Measurements from ENCODE around the gene PTPRJ. TPM values are rescaled to one million over a fixed set of nuclear protein-coding genes. Genes with fewer than 3 reads are reported as not detected.
A peak's percentile ranks its signal among the peaks of the same experiment; 100 is the strongest.

Gene PTPRJ
- total and polyA plus RNA-seq, 7 donors: 0.32 to 12.4 (median 4.1) TPM

- TF ChIP-seq, protein P1, sequence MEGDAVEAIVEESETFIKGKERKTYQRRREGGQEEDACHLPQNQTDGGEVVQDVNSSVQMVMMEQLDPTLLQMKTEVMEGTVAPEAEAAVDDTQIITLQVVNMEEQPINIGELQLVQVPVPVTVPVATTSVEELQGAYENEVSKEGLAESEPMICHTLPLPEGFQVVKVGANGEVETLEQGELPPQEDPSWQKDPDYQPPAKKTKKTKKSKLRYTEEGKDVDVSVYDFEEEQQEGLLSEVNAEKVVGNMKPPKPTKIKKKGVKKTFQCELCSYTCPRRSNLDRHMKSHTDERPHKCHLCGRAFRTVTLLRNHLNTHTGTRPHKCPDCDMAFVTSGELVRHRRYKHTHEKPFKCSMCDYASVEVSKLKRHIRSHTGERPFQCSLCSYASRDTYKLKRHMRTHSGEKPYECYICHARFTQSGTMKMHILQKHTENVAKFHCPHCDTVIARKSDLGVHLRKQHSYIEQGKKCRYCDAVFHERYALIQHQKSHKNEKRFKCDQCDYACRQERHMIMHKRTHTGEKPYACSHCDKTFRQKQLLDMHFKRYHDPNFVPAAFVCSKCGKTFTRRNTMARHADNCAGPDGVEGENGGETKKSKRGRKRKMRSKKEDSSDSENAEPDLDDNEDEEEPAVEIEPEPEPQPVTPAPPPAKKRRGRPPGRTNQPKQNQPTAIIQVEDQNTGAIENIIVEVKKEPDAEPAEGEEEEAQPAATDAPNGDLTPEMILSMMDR (IDR thresholded peaks at IDR 0.05): no peak
- no peak overlapping the region for H3K27ac ChIP-seq
- no peak for DNase-seq
Observed at GRCh38 chr11:48169259-48169658, 188.9 kb downstream of the PTPRJ start.

DNA sequence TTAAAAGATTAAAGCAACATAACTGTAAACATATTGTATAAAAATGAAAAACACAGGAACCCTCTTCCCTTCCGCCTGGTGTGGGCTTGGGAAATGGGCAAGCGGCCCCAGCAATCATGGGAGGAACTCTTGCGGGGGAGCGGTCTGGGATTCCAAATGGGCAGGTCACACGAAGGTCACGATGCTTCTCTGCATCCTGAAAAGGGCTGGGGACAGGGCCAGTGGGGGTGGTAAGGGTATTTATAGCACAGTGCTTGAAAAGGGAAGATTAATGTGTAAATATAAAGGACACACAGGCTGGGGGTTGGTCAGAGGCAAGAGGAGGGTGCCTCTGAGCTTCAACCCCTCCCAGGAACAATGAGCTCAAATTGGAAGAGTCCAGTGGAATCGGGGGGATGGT, 189.4 kb downstream of the PTPRJ start:
- no peaks in the 10 kb centered on the region for H3K27me3 ChIP-seq (ENCODE audit: insufficient read depth in 3 of 3, low read length in 2 of 3)
- DNase-seq (no peak), ATAC-seq (no peak)
- 54 to 59% (median 58%) methylated on average over 7 of the region's 7 CpGs for WGBS, 3 donors
- H3K4me1 ChIP-seq: no peaks in the 10 kb centered on the region
- no peaks in the 10 kb centered on the region for H3K9me3 ChIP-seq
- no peak overlapping the region for H3K4me3 ChIP-seq
- TF ChIP-seq, protein P1 (IDR thresholded peaks at IDR 0.05): no peak
- intact Hi-C loops (cut with DNase I): no loop called here
- no peaks in the 10 kb centered on the region for H3K36me3 ChIP-seq (ENCODE audit: insufficient read depth in 1 of 2, low read depth in 1 of 2)
- no peak overlapping the region for H3K27ac ChIP-seq

More at GRCh38 chr11:48169259-48169658, 188.9 kb downstream of the PTPRJ start:
- ATAC-seq: no peak
- Histone ChIP-seq H3K9me3 (no peaks in the 10 kb centered on the region), H3K27me3 (ENCODE audit: insufficient read depth in 3 of 3, low read length in 2 of 3) (no peaks in the 10 kb centered on the region), H3K4me3 (no peak overlapping the region), H3K4me1 (no peaks in the 10 kb centered on the region), H3K36me3 (ENCODE audit: insufficient read depth in 1 of 2, low read depth in 1 of 2) (no peaks in the 10 kb centered on the region)
- intact Hi-C loops (cut with DNase I): no loop called here
- WGBS, 3 donors: 68 to 78% (median 73%) methylated on average over 6 of the region's 6 CpGs

- intact Hi-C loops (cut with DNase I): no loop called here
- Histone ChIP-seq H3K4me3 (no peak overlapping the region), H3K27ac (no peak overlapping the region), H3K4me1 (no peaks in the 10 kb centered on the region), H3K36me3 (ENCODE audit: insufficient read depth in 1 of 2, low read depth in 1 of 2) (no peaks in the 10 kb centered on the region), H3K9me3 (no peaks in the 10 kb centered on the region), H3K27me3 (ENCODE audit: insufficient read depth in 3 of 3, low read length in 2 of 3) (no peaks in the 10 kb centered on the region)
- ATAC-seq (no peak), DNase-seq (no peak)
- 47 to 50% (median 48%) methylated on average over 10 of the region's 10 CpGs for WGBS, 3 donors
- TF ChIP-seq, protein P1 (IDR thresholded peaks at IDR 0.05): no peak
Observed at GRCh38 chr11:48170241-48171233, 190.2 kb downstream of the PTPRJ start.

DNA sequence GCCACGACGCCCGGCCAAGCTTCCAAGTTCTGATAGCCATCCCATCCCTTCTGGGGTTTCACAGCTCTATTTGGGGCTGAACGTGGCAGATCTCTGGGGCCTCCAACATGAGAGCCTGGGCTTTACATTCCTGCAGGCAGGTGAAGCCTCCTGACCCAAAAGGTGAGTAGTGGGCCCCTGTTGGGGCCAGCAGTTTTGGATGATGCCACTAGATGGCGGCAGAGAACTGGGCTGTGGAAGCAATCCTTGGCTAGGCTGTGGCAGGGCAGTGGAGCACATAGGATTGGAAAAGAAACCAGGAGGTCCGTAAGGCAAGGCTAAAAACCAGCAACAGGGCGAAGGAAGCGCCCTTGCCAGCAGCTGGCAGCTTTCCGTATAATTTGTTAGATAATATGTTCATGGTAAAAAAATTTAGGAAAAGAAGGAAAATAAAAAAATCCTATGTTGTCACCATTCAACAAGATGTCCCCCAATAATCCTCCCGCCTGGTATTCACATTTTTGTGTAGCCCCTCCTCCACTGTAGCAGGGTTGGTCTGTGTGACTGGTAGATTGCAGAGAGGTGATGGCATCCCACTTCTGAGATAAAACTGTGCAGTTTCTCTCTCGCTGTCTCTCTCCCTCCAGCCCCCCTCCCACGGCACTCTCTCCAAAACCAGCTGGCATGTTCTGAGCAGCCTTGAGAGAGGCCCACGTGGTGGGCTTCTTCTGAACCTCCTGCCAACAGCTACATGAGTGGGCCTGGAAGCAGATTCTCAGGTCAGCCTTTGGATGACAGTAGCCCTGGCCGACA, 192.7 kb downstream of the PTPRJ start:
- Histone ChIP-seq H3K4me3 (no peak overlapping the region), H3K27ac (no peak overlapping the region), H3K36me3 (ENCODE audit: insufficient read depth in 1 of 2, low read depth in 1 of 2) (no peaks in the 10 kb centered on the region), H3K9me3 (no peaks in the 10 kb centered on the region), H3K27me3 (ENCODE audit: insufficient read depth in 3 of 3, low read length in 2 of 3) (no peaks in the 10 kb centered on the region), H3K4me1 (no peaks in the 10 kb centered on the region)
- intact Hi-C loops (cut with DNase I): no loop called here
- WGBS, 3 donors: 31% methylated on average over 14 of the region's 14 CpGs
- ATAC-seq (peak in 3 of 4 donors; percentile 78 to 87 (median 79)), DNase-seq (peak; percentile 50 to 72)
- TF ChIP-seq, protein P1 (IDR thresholded peaks at IDR 0.05): peak; percentile 65
